Aorta (tissue), 5 donors: ENCODE data around the gene CCDC167. TPM values are rescaled to one million over a fixed set of nuclear protein-coding genes. Genes with fewer than 3 reads are reported as not detected.
"Not testable (repeated sequence)": the region's sequence is repeated elsewhere in the genome, so short reads cannot be mapped to it uniquely, and the experiment has no call there.

Experiments
- ATAC-seq: fragments of 200-7000 bp; cut with Tn5 transposase; one replicate; pipeline ENCODE4 v1.9.1; 2022; ENCODE audit warnings: moderate library complexity; ENCODE audit not compliant: low FRiP score
- DNase-seq, 2 donors: peaks; one replicate each; pipeline ENCODE4 v3.0.0-alpha.2; 2020
- H3K27ac ChIP-seq, 2 donors: one replicate each; pipeline ENCODE4 v1.5.1; 2013; ENCODE audit warnings: low read length in 2 of 2, mild to moderate bottlenecking in 2 of 2, moderate library complexity in 2 of 2, control low read depth in 1 of 2, inconsistent platforms in 1 of 2, low read depth in 1 of 2
- H3K27me3 ChIP-seq, 2 donors: one replicate each; pipeline ENCODE4 v1.6.1; 2013; ENCODE audit warnings: control low read depth in 1 of 2, low read length in 1 of 2, mild to moderate bottlenecking in 1 of 2, moderate library complexity in 1 of 2; ENCODE audit not compliant: insufficient read depth in 2 of 2, control insufficient read depth in 1 of 2
- H3K36me3 ChIP-seq, 2 donors: one replicate each; pipeline ENCODE4 v1.6.1; 2013; ENCODE audit warnings: control low read depth in 1 of 2, low read length in 1 of 2, mild to moderate bottlenecking in 1 of 2; ENCODE audit not compliant: insufficient read depth in 2 of 2, control insufficient read depth in 1 of 2
- H3K4me1 ChIP-seq, 2 donors: one replicate each; pipeline ENCODE4 v1.6.1; 2013; ENCODE audit warnings: low read length in 2 of 2, control low read depth in 1 of 2, mild to moderate bottlenecking in 1 of 2, moderate library complexity in 1 of 2; ENCODE audit not compliant: insufficient read depth in 2 of 2, control insufficient read depth in 1 of 2
- H3K4me3 ChIP-seq, 2 donors: one replicate each; pipeline ENCODE4 v1.5.1; 2013; ENCODE audit warnings: low read length in 2 of 2, control low read depth in 1 of 2, mild to moderate bottlenecking in 1 of 2
- H3K9me3 ChIP-seq: one replicate; pipeline ENCODE4 v1.6.1; 2013; ENCODE audit warnings: mild to moderate bottlenecking, low read length; ENCODE audit not compliant: control insufficient read depth
- whole genome bisulfite sequencing, 2 donors: extraction: QIAGEN DNeasy Blood & Tissue Kit; methylation state at CpG; one replicate each; pipeline ENCODE4 v1.1.7; 2013; 5-methylcytosine and 5-hydroxymethylcytosine counted together
- intact Hi-C, 2 donors: fragments of 100-400 bp; cut with DNase I; formaldehyde crosslinking; loops; one replicate each; pipeline versions ENCODE4 v1.14.2 to v1.15.0; 2022
- polyA plus RNA-seq, 2 donors: library from polyadenylated mRNA; stranded (reverse); fragments of 200-250 nt; gene quantifications; one replicate each; pipeline ENCODE4 v1.2.3, GENCODE V29; 2013
- total RNA-seq, 2 donors: library from RNA; stranded (reverse); fragmentation: NEBNext Ultra II Directional; extraction: Animal tissue kit (Norgen Biotek cat#: 25700); gene quantifications; one replicate each; pipeline ENCODE4 v1.2.1, GENCODE V29; 2021
- donor health status: healthy with polysubstance abuse.
- donor health status: Bipolar disorder and iron deficiency.
- donor health status: DM: no; HTN: no; CAD: no.
- donor health status: DM: no; HTN: no; CAD: no.
- donor health status: DM: yes; HTN: yes; CAD: no.

CCDC167 gene
- total and polyA plus RNA-seq, 4 donors, result 11.5 to 34.1 (median 14.8) TPM

- no peak for DNase-seq
- Histone ChIP-seq H3K4me3 (no peak overlapping the region), H3K4me1 (no peaks in the 10 kb centered on the region), H3K36me3 (no peaks in the 10 kb centered on the region), H3K9me3 (no peaks in the 10 kb centered on the region), H3K27me3 (no peaks in the 10 kb centered on the region), H3K27ac (no peak overlapping the region)
- no peak for ATAC-seq
- 65 to 79% methylated on average over 3 to 4 of the region's 4 CpGs for WGBS, 2 donors
- intact Hi-C loops, result no loop called here
Observed at GRCh38 chr6:37507690-37508421, 8.2 kb upstream of the CCDC167 start.

GRCh38 chr6:37507077-37507476 lies 7.4 kb upstream of the CCDC167 start:
- DNase-seq (no peak), ATAC-seq (no peak)
- Histone ChIP-seq H3K27me3 (no peaks in the 10 kb centered on the region), H3K27ac (no peak overlapping the region), H3K4me3 (no peak overlapping the region), H3K9me3 (no peaks in the 10 kb centered on the region), H3K36me3 (no peaks in the 10 kb centered on the region), H3K4me1 (no peaks in the 10 kb centered on the region)
- intact Hi-C loops, result no loop called here
- WGBS, 2 donors, result 94 to 96% methylated on average over 5 of the region's 5 CpGs

GRCh38 chr6:37506479-37506878 lies 6.8 kb upstream of the CCDC167 start:
- ATAC-seq (no peak), DNase-seq (no peak)
- 80 to 95% methylated on average over 4 of the region's 4 CpGs for WGBS, 2 donors
- Histone ChIP-seq H3K36me3 (no peaks in the 10 kb centered on the region), H3K27me3 (no peaks in the 10 kb centered on the region), H3K9me3 (no peaks in the 10 kb centered on the region), H3K27ac (no peak overlapping the region), H3K4me3 (no peak overlapping the region), H3K4me1 (no peaks in the 10 kb centered on the region)
- intact Hi-C loops, result no loop called here

GRCh38 chr6:37504024-37504423 lies 4.3 kb upstream of the CCDC167 start:
- H3K4me1 ChIP-seq, result no peaks in the 10 kb centered on the region
- 41 to 62% methylated on average over 2 of the region's 2 CpGs for WGBS, 2 donors

GRCh38 chr6:37503309-37503965 lies 3.7 kb upstream of the CCDC167 start:
- Histone ChIP-seq H3K9me3 (no peaks in the 10 kb centered on the region), H3K36me3 (no peaks in the 10 kb centered on the region), H3K4me1 (no peaks in the 10 kb centered on the region), H3K27ac (no peak overlapping the region), H3K27me3 (no peaks in the 10 kb centered on the region), H3K4me3 (no peak overlapping the region)
- ATAC-seq (no peak), DNase-seq (no peak)
- intact Hi-C loops, result no loop called here
- WGBS, 2 donors, result 76% methylated on average over 7 of the region's 7 CpGs

More at GRCh38 chr6:37504024-37504423, 4.3 kb upstream of the CCDC167 start:
- no peaks in the 10 kb centered on the region for H3K9me3 ChIP-seq
- ATAC-seq (no peak), DNase-seq (no peak)
- H3K27ac ChIP-seq, result no peak overlapping the region
- H3K4me3 ChIP-seq, result no peak overlapping the region
- intact Hi-C loops, result no loop called here
- no peaks in the 10 kb centered on the region for H3K27me3 ChIP-seq
- H3K36me3 ChIP-seq, result no peaks in the 10 kb centered on the region

GRCh38 chr6:37502703-37503291 lies 3.1 kb upstream of the CCDC167 start:
- WGBS, 2 donors, result 79 to 87% methylated on average over 7 of the region's 7 CpGs
- Histone ChIP-seq H3K4me1 (no peaks in the 10 kb centered on the region), H3K27ac (no peak overlapping the region), H3K27me3 (no peaks in the 10 kb centered on the region), H3K9me3 (no peaks in the 10 kb centered on the region), H3K36me3 (no peaks in the 10 kb centered on the region), H3K4me3 (no peak overlapping the region)
- ATAC-seq, result no peak
- intact Hi-C loops, result no loop called here
- DNase-seq, result no peak

- Histone ChIP-seq H3K36me3 (no peaks in the 10 kb centered on the region), H3K27me3 (no peaks in the 10 kb centered on the region), H3K27ac (no peak overlapping the region), H3K4me1 (no peaks in the 10 kb centered on the region), H3K4me3 (no peak overlapping the region), H3K9me3 (no peaks in the 10 kb centered on the region)
- intact Hi-C loops, result no loop called here
- WGBS, 2 donors, result 83 to 89% methylated on average over 10 of the region's 10 CpGs
- ATAC-seq, result no peak
- DNase-seq, result peak in 1 of 2 donors; percentile 31
Observed at GRCh38 chr6:37501632-37502491, 2.2 kb upstream of the CCDC167 start.

GRCh38 chr6:37500904-37501303 lies 1.2 kb upstream of the CCDC167 start:
- WGBS, 2 donors, result 95 to 96% methylated on average over 6 of the region's 6 CpGs
- ATAC-seq, H3K27ac ChIP-seq, intact Hi-C loops, DNase-seq, H3K4me1 ChIP-seq, H3K4me3 ChIP-seq, H3K27me3 ChIP-seq, H3K36me3 ChIP-seq, H3K9me3 ChIP-seq: not testable (repeated sequence)
